GM12875 (cell line): ENCODE data around the gene HIBCH.
"Not testable (repeated sequence)": the region's sequence is repeated elsewhere in the genome, so short reads cannot be mapped to it uniquely, and the experiment has no call there.

ENCODE experiments used
- H3K4me3 ChIP-seq: one replicate; pipeline ENCODE4 v1.5.1; 2011; ENCODE audit warnings: low read depth, low read length, control low read depth
- TF ChIP-seq, protein P1 (sequence below): IDR thresholded peaks from 2 replicates; pipeline ENCODE4 v1.5.1; 2011; ENCODE audit warnings: low read depth, mild to moderate bottlenecking, control low read depth, inconsistent platforms, low read length, moderate library complexity, borderline replicate concordance; ENCODE audit not compliant: insufficient read depth

HIBCH gene

GRCh38 chr2:190167702-190168101 lies 151.9 kb downstream of the HIBCH start:
- no peak overlapping the region for H3K4me3 ChIP-seq
- TF ChIP-seq, protein P1, sequence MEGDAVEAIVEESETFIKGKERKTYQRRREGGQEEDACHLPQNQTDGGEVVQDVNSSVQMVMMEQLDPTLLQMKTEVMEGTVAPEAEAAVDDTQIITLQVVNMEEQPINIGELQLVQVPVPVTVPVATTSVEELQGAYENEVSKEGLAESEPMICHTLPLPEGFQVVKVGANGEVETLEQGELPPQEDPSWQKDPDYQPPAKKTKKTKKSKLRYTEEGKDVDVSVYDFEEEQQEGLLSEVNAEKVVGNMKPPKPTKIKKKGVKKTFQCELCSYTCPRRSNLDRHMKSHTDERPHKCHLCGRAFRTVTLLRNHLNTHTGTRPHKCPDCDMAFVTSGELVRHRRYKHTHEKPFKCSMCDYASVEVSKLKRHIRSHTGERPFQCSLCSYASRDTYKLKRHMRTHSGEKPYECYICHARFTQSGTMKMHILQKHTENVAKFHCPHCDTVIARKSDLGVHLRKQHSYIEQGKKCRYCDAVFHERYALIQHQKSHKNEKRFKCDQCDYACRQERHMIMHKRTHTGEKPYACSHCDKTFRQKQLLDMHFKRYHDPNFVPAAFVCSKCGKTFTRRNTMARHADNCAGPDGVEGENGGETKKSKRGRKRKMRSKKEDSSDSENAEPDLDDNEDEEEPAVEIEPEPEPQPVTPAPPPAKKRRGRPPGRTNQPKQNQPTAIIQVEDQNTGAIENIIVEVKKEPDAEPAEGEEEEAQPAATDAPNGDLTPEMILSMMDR: no peak

DNA sequence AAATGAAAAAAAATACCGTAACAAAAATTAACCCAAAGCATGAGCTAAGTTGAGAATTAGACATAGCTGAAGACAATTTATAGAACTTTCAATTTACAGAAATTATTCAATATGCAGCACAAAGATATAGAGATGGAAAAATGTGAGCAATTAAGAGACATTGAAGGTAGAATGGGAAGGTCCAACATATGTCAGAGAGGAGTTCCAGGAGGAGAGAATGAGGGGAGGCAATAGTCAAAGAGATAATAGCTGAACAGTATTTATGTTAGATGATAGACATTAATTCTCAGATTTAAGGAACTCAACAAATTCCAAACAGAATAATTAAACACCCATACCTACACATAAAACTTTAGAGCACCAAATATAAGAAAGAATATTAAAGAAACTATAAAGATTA lies 154.1 kb downstream of the HIBCH start:
- TF ChIP-seq, protein P1: no peak

DNA sequence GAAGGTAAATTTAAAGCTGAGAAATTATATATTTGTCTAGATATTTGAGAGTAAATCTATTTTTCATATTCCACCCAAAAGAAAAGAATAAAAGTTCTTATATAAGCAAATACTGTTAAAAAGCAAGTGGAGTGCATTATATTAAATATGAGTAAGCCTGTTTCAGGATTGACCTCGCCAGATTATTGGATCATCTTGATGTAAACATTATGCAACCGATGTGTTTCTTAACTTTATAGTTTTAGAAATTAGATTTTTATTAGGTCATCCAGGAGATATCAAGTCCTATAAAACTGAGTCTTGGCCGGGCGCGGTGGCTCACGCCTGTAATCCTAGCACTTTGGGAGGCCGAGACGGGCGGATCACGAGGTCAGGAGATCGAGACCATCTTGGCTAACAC lies 156.8 kb downstream of the HIBCH start:
- TF ChIP-seq, protein P1: no peak
- no peak overlapping the region for H3K4me3 ChIP-seq

More for the DNA sequence above, 154.1 kb downstream of the HIBCH start:
- H3K4me3 ChIP-seq: no peak overlapping the region

- TF ChIP-seq, protein P1: no peak
- H3K4me3 ChIP-seq: no peak overlapping the region
Observed at GRCh38 chr2:190159453-190159852, 160.2 kb downstream of the HIBCH start.

- no peak overlapping the region for H3K4me3 ChIP-seq
- TF ChIP-seq, protein P1: no peak
Observed at GRCh38 chr2:190158798-190159434, 160.7 kb downstream of the HIBCH start.

DNA sequence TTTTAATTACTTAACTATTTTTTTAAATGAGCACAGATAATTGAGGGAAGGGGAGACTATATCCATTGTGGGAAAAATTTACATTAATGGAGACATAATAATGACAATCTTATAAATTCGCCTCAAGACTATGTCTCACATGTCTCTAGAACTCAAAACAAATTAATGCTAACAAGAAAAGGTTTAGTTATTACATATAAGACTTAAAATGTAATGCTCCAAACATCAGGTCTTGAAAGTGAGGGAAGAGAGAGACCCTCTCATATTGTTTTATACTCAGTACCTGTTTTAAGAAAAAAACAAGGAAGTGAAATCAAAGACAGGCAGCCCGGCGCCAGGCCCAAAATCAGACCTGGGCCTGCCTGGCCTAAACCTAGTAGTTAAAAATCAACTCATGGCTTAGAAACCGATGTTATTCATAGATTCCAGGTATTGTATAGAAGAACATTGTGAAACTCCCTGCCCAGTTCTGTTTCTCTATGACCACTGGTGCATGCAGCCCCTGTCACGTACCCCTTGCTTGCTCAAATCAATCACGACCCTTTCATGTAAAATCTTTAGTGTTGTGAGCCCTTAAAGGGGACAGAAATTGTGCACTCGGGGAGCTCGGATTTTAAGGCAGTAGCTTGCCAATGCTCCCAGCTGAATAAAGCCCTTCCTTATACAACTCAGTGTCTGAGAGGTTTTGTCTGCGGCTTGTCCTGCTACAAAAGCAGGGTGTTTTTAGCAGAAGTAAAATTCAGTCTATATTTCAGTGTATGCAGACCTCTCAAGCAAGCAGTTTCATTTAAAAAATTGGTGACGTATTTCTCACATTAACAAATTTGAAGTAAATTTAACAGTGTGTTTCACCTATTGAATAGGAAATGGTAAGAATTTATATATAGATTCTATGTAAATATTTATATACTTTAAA lies 161.8 kb downstream of the HIBCH start:
- H3K4me3 ChIP-seq: not testable (repeated sequence)

- TF ChIP-seq, protein P1: no peak
- no peak overlapping the region for H3K4me3 ChIP-seq
Observed at GRCh38 chr2:190156530-190157212, 163.0 kb downstream of the HIBCH start.
